ENCODE measurements around the gene PNPLA5. TPM values are rescaled to one million over a fixed set of nuclear protein-coding genes. Genes with fewer than 3 reads are reported as not detected.
A peak's percentile ranks its signal among the peaks of the same experiment; 100 is the strongest.

Gene PNPLA5
- total RNA-seq, 1 experiment from 2014 or later = 5.3 TPM

DNA sequence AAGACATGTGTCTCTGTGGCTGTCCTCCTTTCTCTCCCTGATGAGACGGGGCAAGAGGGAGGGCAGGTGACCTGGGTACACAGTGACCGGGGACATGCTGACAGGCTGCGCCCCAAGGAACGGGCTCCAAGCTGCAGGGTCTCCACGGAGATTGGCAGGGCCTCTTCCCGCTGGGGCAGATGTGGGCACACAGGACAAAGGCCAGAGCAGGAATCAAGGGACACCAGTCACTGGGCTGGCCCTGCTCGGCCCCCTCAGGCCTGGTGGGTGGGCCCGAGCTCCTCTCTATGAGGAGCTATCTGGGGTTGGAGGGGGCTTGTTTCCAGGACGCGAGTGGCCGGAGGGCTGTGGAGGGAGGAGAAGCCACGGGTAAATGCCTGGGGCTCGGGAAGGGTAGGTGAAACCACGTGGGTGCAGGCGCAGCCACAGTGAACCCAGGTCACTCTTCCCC, 11.2 kb downstream of the PNPLA5 start (continued):
- TF ChIP-seq, protein P1, sequence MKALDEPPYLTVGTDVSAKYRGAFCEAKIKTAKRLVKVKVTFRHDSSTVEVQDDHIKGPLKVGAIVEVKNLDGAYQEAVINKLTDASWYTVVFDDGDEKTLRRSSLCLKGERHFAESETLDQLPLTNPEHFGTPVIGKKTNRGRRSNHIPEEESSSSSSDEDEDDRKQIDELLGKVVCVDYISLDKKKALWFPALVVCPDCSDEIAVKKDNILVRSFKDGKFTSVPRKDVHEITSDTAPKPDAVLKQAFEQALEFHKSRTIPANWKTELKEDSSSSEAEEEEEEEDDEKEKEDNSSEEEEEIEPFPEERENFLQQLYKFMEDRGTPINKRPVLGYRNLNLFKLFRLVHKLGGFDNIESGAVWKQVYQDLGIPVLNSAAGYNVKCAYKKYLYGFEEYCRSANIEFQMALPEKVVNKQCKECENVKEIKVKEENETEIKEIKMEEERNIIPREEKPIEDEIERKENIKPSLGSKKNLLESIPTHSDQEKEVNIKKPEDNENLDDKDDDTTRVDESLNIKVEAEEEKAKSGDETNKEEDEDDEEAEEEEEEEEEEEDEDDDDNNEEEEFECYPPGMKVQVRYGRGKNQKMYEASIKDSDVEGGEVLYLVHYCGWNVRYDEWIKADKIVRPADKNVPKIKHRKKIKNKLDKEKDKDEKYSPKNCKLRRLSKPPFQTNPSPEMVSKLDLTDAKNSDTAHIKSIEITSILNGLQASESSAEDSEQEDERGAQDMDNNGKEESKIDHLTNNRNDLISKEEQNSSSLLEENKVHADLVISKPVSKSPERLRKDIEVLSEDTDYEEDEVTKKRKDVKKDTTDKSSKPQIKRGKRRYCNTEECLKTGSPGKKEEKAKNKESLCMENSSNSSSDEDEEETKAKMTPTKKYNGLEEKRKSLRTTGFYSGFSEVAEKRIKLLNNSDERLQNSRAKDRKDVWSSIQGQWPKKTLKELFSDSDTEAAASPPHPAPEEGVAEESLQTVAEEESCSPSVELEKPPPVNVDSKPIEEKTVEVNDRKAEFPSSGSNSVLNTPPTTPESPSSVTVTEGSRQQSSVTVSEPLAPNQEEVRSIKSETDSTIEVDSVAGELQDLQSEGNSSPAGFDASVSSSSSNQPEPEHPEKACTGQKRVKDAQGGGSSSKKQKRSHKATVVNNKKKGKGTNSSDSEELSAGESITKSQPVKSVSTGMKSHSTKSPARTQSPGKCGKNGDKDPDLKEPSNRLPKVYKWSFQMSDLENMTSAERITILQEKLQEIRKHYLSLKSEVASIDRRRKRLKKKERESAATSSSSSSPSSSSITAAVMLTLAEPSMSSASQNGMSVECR (CRISPR knock-in tag; IDR thresholded peaks at IDR 0.05; ENCODE audit: borderline replicate concordance) = no peak
- TF ChIP-seq, protein P2, sequence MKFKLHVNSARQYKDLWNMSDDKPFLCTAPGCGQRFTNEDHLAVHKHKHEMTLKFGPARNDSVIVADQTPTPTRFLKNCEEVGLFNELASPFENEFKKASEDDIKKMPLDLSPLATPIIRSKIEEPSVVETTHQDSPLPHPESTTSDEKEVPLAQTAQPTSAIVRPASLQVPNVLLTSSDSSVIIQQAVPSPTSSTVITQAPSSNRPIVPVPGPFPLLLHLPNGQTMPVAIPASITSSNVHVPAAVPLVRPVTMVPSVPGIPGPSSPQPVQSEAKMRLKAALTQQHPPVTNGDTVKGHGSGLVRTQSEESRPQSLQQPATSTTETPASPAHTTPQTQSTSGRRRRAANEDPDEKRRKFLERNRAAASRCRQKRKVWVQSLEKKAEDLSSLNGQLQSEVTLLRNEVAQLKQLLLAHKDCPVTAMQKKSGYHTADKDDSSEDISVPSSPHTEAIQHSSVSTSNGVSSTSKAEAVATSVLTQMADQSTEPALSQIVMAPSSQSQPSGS (CRISPR knock-in tag; IDR thresholded peaks at IDR 0.05; ENCODE audit: borderline replicate concordance, low read depth) = no peak
- TF ChIP-seq, protein P3, sequence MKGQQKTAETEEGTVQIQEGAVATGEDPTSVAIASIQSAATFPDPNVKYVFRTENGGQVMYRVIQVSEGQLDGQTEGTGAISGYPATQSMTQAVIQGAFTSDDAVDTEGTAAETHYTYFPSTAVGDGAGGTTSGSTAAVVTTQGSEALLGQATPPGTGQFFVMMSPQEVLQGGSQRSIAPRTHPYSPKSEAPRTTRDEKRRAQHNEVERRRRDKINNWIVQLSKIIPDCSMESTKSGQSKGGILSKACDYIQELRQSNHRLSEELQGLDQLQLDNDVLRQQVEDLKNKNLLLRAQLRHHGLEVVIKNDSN (CRISPR knock-in tag; IDR thresholded peaks at IDR 0.05) = no peak

DNA sequence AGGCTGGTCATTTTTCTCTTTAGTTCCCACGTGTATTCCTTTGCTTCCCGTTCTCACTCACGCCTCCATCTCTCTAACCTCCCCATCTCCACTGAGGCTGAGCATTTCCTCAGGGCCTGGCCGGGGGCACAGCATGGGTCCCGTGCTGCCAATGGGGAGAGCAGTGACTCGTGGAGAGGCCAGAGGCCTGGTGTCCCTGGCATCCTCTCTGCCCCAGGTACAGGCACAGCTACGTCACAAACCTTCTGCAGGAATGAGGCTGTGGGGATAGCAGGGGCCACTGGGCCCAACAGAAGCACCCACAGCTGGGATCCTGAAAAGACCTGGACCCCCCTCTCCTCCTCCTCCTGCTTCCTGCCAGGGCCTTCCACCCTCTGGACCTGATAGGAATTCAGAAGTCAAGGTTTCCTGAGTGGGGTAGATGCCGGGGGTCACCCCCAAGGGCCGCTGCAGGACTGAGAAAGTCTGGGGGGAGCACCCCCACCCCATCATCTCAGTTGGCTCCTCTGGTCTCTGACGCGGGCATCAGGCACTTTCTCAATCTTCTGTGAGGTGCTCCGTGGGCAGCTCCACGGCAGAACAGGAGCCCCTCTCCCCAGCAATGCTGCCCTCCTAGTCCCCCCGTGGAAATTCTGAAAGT, 11.8 kb downstream of the PNPLA5 start:
- Mint-ChIP-seq H3K27ac (no peak overlapping the region), H3K4me3 (no peak overlapping the region), H3K36me3 (no peaks in the 10 kb centered on the region), H3K9me3 (peaks cover 6% of the 10 kb centered on the region), H3K27me3 (ENCODE audit: low read depth) (peaks cover 3% of the 10 kb centered on the region), H3K4me1 (peaks cover 4% of the 10 kb centered on the region)
- ChIA-PET POLR2A (no interaction called here), CTCF (interaction anchor here (0.9 to 1.1 kb wide), 2 partner anchors 51 to 83 kb away, joined by 3 to 5 read pairs; no protein-coding TSS in a partner anchor)
- ATAC-seq = no peak
- DNase-seq (ENCODE audit: low spot score) = peak; percentile 3
- no peak for TF ChIP-seq HMGA2 (CRISPR knock-in tag; IDR thresholded peaks at IDR 0.05)
- no peak for TF ChIP-seq IRF2 (CRISPR knock-in tag; IDR thresholded peaks at IDR 0.05; ENCODE audit: borderline replicate concordance, low read depth)
- TF ChIP-seq NFATC4 (CRISPR knock-in tag; IDR thresholded peaks at IDR 0.05) = no peak
- no peak for TF ChIP-seq CREM (CRISPR knock-in tag; IDR thresholded peaks at IDR 0.05)
- TF ChIP-seq, protein P4, sequence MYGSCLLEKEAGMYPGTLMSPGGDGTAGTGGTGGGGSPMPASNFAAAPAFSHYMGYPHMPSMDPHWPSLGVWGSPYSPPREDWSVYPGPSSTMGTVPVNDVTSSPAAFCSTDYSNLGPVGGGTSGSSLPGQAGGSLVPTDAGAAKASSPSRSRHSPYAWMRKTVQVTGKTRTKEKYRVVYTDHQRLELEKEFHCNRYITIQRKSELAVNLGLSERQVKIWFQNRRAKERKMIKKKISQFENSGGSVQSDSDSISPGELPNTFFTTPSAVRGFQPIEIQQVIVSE (CRISPR knock-in tag; IDR thresholded peaks at IDR 0.05; ENCODE audit: borderline replicate concordance) = no peak
- TF ChIP-seq, protein P5, sequence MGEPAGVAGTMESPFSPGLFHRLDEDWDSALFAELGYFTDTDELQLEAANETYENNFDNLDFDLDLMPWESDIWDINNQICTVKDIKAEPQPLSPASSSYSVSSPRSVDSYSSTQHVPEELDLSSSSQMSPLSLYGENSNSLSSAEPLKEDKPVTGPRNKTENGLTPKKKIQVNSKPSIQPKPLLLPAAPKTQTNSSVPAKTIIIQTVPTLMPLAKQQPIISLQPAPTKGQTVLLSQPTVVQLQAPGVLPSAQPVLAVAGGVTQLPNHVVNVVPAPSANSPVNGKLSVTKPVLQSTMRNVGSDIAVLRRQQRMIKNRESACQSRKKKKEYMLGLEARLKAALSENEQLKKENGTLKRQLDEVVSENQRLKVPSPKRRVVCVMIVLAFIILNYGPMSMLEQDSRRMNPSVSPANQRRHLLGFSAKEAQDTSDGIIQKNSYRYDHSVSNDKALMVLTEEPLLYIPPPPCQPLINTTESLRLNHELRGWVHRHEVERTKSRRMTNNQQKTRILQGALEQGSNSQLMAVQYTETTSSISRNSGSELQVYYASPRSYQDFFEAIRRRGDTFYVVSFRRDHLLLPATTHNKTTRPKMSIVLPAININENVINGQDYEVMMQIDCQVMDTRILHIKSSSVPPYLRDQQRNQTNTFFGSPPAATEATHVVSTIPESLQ (CRISPR knock-in tag; IDR thresholded peaks at IDR 0.05) = no peak
- TF ChIP-seq, protein P6, sequence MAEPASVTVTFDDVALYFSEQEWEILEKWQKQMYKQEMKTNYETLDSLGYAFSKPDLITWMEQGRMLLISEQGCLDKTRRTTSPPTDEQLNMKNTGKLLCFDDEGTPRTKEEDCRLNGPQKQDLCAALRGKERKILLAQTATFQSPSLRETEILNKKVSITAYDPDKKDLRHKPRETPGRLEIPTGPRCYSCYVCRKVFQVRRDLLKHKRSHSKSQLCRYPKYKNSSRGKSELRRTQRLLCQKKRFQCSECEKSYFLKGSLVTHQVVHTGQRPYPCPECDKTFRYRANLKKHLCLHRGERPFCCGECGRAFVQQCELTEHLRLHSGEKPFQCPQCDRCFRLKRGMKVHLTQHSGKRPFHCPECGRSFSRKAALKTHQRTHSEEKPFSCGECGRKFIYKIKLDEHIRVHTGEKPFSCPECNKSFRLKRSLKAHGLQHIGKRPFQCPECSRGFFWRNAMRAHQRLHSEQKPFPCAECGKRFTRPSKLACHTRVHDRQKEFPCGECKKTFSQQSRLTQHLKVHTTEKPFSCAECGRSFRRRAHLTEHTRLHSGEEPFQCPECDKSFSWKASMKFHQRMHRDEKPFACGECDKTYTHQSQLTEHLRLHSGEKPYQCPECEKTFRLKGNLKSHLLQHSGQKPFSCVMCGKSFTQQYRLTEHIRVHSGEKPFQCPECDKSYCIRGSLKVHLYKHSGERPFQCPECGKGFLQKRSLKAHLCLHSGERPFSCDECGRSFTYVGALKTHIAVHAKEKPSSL (CRISPR knock-in tag; conservative IDR thresholded peaks at IDR 0.05) = no peak
- TF ChIP-seq, protein P2 (CRISPR knock-in tag; IDR thresholded peaks at IDR 0.05; ENCODE audit: borderline replicate concordance, low read depth) = no peak
- TF ChIP-seq, protein P7, sequence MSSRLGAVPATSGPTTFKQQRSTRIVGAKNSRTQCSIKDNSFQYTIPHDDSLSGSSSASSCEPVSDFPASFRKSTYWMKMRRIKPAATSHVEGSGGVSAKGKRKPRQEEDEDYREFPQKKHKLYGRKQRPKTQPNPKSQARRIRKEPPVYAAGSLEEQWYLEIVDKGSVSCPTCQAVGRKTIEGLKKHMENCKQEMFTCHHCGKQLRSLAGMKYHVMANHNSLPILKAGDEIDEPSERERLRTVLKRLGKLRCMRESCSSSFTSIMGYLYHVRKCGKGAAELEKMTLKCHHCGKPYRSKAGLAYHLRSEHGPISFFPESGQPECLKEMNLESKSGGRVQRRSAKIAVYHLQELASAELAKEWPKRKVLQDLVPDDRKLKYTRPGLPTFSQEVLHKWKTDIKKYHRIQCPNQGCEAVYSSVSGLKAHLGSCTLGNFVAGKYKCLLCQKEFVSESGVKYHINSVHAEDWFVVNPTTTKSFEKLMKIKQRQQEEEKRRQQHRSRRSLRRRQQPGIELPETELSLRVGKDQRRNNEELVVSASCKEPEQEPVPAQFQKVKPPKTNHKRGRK (CRISPR knock-in tag; IDR thresholded peaks at IDR 0.05; ENCODE audit: borderline replicate concordance) = no peak
- TF ChIP-seq RELA (CRISPR knock-in tag; IDR thresholded peaks at IDR 0.05; ENCODE audit: borderline replicate concordance) = no peak
- TF ChIP-seq, protein P8, sequence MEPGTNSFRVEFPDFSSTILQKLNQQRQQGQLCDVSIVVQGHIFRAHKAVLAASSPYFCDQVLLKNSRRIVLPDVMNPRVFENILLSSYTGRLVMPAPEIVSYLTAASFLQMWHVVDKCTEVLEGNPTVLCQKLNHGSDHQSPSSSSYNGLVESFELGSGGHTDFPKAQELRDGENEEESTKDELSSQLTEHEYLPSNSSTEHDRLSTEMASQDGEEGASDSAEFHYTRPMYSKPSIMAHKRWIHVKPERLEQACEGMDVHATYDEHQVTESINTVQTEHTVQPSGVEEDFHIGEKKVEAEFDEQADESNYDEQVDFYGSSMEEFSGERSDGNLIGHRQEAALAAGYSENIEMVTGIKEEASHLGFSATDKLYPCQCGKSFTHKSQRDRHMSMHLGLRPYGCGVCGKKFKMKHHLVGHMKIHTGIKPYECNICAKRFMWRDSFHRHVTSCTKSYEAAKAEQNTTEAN (CRISPR knock-in tag; IDR thresholded peaks at IDR 0.05) = no peak
- no peak for TF ChIP-seq JAZF1 (CRISPR knock-in tag; IDR thresholded peaks at IDR 0.05)
- no peak for TF ChIP-seq OVOL2 (CRISPR knock-in tag; IDR thresholded peaks at IDR 0.05; ENCODE audit: borderline replicate concordance)
- TF ChIP-seq EMX1 (CRISPR knock-in tag; IDR thresholded peaks at IDR 0.05) = no peak
- no peak for TF ChIP-seq NR3C1 (CRISPR knock-in tag; conservative IDR thresholded peaks at IDR 0.05; ENCODE audit: low read depth)
